ENCODE data around the gene TSPAN5.

The TSPAN5 gene

DNA sequence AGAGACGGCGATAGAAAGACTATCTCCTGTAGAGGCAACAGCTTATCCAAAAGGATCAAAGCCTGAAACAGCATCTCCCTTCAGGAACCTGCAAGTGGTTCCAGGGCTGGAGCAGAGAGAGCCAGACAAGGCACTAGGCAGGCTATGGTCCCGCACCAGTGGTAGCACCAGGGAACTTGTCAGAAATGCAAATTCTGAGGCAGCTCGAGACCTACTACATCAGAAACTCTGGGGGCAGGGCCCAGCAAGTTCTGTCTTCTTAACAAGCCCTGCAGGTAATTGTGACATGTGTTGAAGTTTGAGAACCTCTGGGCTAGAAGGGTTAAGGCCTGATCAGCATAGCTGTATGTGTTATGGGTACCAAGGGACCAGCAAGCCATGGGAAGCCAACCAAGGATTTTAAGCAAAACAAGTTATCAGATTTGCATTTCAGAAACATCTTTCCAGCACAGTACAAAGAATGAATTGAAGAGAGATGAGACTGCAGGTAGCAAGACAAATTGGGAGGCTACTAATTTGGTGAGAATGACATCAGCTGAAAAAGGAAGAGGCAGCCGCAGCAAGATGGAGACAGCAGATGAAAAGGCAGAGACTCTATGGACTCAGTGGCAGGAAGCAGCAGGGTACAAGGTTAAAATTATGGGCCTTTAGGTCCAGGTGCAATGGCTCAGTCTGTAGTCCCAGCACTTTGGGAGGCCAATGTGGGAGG, 139.7 kb downstream of the TSPAN5 start:
- TF ChIP-seq, protein P1, sequence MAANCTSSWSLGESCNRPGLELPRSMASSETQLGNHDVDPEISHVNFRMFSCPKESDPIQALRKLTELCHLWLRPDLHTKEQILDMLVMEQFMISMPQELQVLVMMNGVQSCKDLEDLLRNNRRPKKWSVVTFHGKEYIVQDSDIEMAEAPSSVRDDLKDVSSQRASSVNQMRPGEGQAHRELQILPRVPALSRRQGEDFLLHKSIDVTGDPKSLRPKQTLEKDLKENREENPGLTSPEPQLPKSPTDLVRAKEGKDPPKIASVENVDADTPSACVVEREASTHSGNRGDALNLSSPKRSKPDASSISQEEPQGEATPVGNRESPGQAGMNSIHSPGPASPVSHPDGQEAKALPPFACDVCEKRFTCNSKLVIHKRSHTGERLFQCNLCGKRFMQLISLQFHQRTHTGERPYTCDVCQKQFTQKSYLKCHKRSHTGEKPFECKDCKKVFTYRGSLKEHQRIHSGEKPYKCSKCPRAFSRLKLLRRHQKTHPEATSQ (tag by site-specific recombination; IDR thresholded peaks at IDR 0.05): no peak
- TF ChIP-seq ZNF169 (tag by site-specific recombination; IDR thresholded peaks at IDR 0.05) (no peak), SCRT1 (tag by site-specific recombination; IDR thresholded peaks at IDR 0.05; ENCODE audit: borderline replicate concordance) (no peak), SP2 (tag by site-specific recombination; IDR thresholded peaks at IDR 0.05) (no peak), ZNF473 (tag by site-specific recombination; IDR thresholded peaks at IDR 0.05) (no peak), ZNF366 (tag by site-specific recombination; conservative IDR thresholded peaks at IDR 0.05) (no peak), ZNF792 (tag by site-specific recombination; IDR thresholded peaks at IDR 0.05) (no peak), ZNF214 (tag by site-specific recombination; IDR thresholded peaks at IDR 0.05; ENCODE audit: borderline replicate concordance) (no peak), ZNF37A (tag by site-specific recombination; IDR thresholded peaks at IDR 0.05) (no peak), ZNF157 (tag by site-specific recombination; IDR thresholded peaks at IDR 0.05) (no peak), ZNF350 (tag by site-specific recombination; IDR thresholded peaks at IDR 0.05) (no peak), ZNF138 (tag by site-specific recombination; IDR thresholded peaks at IDR 0.05; ENCODE audit: borderline replicate concordance) (no peak)
- TF ChIP-seq, protein P2, sequence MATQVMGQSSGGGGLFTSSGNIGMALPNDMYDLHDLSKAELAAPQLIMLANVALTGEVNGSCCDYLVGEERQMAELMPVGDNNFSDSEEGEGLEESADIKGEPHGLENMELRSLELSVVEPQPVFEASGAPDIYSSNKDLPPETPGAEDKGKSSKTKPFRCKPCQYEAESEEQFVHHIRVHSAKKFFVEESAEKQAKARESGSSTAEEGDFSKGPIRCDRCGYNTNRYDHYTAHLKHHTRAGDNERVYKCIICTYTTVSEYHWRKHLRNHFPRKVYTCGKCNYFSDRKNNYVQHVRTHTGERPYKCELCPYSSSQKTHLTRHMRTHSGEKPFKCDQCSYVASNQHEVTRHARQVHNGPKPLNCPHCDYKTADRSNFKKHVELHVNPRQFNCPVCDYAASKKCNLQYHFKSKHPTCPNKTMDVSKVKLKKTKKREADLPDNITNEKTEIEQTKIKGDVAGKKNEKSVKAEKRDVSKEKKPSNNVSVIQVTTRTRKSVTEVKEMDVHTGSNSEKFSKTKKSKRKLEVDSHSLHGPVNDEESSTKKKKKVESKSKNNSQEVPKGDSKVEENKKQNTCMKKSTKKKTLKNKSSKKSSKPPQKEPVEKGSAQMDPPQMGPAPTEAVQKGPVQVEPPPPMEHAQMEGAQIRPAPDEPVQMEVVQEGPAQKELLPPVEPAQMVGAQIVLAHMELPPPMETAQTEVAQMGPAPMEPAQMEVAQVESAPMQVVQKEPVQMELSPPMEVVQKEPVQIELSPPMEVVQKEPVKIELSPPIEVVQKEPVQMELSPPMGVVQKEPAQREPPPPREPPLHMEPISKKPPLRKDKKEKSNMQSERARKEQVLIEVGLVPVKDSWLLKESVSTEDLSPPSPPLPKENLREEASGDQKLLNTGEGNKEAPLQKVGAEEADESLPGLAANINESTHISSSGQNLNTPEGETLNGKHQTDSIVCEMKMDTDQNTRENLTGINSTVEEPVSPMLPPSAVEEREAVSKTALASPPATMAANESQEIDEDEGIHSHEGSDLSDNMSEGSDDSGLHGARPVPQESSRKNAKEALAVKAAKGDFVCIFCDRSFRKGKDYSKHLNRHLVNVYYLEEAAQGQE (tag by site-specific recombination; IDR thresholded peaks at IDR 0.05): no peak
- H3K4me1 ChIP-seq (ENCODE audit: control insufficient read depth, insufficient read depth, low read length): no peaks in the 10 kb centered on the region
- no peak overlapping the region for H3K4me3 ChIP-seq (ENCODE audit: low read depth, low read length)
- no peak overlapping the region for H3K27ac ChIP-seq (ENCODE audit: extremely low read depth, low read depth, low read length)
- ChIA-PET POLR2A (no interaction called here), CTCF (no interaction called here)
- H3K9me3 ChIP-seq (ENCODE audit: control insufficient read depth, insufficient read depth, low read depth, low read length): no peaks in the 10 kb centered on the region
- no peaks in the 10 kb centered on the region for H3K36me3 ChIP-seq (ENCODE audit: control insufficient read depth in 2 of 2, insufficient read depth in 1 of 2, low read length in 2 of 2)

DNA sequence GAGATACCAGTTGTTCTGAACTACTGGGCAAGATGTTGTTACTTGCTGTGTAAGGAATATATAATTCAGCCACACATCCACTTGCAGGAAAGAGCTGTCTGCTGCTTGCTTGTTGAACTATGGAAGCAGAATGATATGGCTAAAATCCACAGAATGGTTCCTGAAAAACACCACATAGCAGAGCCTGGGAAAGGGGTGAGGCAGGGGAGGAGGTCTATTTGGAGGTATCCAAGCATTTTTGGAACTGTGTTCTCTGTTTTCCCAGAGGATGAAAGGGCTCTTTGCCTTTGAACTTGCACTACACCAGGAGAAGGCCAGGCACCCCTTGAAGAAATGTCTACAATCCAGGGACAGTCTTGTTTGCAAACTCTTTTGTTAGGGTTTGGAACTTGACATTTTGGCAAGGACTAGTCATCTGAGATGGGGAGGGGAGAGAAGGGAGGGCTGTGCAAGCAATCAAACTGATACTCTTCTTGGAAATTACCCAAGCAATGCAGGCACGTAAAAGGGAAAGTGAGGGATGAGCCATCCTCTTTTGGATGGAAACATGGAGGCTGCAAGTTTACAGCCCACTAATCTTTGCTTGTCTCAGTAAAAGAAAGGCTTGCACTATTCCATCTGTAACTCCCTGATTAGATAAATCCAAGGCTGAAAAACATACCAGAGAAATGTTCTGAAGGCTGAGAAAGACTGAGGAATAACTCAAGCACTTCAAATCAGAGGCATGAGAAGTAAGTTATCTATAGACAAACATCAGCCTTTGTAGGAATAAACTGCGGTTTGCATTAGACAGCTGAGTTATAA, 141.0 kb downstream of the TSPAN5 start:
- no peaks in the 10 kb centered on the region for H3K36me3 ChIP-seq (ENCODE audit: control insufficient read depth in 2 of 2, insufficient read depth in 1 of 2, low read length in 2 of 2)
- no peaks in the 10 kb centered on the region for H3K9me3 ChIP-seq (ENCODE audit: control insufficient read depth, insufficient read depth, low read depth, low read length)
- no peaks in the 10 kb centered on the region for H3K4me1 ChIP-seq (ENCODE audit: control insufficient read depth, insufficient read depth, low read length)
- H3K4me3 ChIP-seq (ENCODE audit: low read depth, low read length): no peak overlapping the region
- no peak overlapping the region for H3K27ac ChIP-seq (ENCODE audit: extremely low read depth, low read depth, low read length)
- POLR2A ChIA-PET: no interaction called here
- CTCF ChIA-PET: interaction anchor here (0.6 kb wide), 1 partner anchor 247 kb away, joined by 3 read pairs; no protein-coding TSS in a partner anchor
- TF ChIP-seq, protein P3, sequence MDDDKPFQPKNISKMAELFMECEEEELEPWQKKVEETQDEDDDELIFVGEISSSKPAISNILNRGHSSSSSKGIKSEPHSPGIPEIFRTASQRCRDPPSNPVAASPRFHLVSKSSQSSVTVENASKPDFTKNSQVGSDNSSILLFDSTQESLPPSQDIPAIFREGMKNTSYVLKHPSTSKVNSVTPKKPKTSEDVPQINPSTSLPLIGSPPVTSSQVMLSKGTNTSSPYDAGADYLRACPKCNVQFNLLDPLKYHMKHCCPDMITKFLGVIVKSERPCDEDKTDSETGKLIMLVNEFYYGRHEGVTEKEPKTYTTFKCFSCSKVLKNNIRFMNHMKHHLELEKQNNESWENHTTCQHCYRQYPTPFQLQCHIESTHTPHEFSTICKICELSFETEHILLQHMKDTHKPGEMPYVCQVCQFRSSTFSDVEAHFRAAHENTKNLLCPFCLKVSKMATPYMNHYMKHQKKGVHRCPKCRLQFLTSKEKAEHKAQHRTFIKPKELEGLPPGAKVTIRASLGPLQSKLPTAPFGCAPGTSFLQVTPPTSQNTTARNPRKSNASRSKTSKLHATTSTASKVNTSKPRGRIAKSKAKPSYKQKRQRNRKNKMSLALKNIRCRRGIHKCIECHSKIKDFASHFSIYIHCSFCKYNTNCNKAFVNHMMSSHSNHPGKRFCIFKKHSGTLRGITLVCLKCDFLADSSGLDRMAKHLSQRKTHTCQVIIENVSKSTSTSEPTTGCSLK (tag by site-specific recombination; IDR thresholded peaks at IDR 0.05): no peak
- TF ChIP-seq, protein P1 (tag by site-specific recombination; IDR thresholded peaks at IDR 0.05): no peak
- no peak for TF ChIP-seq ZNF302 (tag by site-specific recombination; IDR thresholded peaks at IDR 0.05; ENCODE audit: low read depth)
- TF ChIP-seq, protein P4, sequence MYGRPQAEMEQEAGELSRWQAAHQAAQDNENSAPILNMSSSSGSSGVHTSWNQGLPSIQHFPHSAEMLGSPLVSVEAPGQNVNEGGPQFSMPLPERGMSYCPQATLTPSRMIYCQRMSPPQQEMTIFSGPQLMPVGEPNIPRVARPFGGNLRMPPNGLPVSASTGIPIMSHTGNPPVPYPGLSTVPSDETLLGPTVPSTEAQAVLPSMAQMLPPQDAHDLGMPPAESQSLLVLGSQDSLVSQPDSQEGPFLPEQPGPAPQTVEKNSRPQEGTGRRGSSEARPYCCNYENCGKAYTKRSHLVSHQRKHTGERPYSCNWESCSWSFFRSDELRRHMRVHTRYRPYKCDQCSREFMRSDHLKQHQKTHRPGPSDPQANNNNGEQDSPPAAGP (tag by site-specific recombination; IDR thresholded peaks at IDR 0.05): no peak
- TF ChIP-seq ZNF707 (tag by site-specific recombination; IDR thresholded peaks at IDR 0.05): no peak
- TF ChIP-seq, protein P5, sequence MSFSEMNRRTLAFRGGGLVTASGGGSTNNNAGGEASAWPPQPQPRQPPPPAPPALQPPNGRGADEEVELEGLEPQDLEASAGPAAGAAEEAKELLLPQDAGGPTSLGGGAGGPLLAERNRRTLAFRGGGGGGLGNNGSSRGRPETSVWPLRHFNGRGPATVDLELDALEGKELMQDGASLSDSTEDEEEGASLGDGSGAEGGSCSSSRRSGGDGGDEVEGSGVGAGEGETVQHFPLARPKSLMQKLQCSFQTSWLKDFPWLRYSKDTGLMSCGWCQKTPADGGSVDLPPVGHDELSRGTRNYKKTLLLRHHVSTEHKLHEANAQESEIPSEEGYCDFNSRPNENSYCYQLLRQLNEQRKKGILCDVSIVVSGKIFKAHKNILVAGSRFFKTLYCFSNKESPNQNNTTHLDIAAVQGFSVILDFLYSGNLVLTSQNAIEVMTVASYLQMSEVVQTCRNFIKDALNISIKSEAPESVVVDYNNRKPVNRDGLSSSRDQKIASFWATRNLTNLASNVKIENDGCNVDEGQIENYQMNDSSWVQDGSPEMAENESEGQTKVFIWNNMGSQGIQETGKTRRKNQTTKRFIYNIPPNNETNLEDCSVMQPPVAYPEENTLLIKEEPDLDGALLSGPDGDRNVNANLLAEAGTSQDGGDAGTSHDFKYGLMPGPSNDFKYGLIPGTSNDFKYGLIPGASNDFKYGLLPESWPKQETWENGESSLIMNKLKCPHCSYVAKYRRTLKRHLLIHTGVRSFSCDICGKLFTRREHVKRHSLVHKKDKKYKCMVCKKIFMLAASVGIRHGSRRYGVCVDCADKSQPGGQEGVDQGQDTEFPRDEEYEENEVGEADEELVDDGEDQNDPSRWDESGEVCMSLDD (tag by site-specific recombination; IDR thresholded peaks at IDR 0.05): no peak
- no peak for TF ChIP-seq ZNF560 (tag by site-specific recombination; IDR thresholded peaks at IDR 0.05; ENCODE audit: borderline replicate concordance)
- TF ChIP-seq ZNF558 (tag by site-specific recombination; IDR thresholded peaks at IDR 0.05): no peak
- no peak for TF ChIP-seq PRDM1 (tag by site-specific recombination; IDR thresholded peaks at IDR 0.05)

Measured in HEK293 (cell line).